HG02973 (cell line): ENCODE measurements around the gene ADGRD2.
"Not testable (repeated sequence)": the region's sequence is repeated elsewhere in the genome, so short reads cannot be mapped to it uniquely, and the experiment has no call there.

Experiments
- ATAC-seq: cut with Tn5 transposase; IDR thresholded peaks from one replicate; pipeline ENCODE4 v1.9.1; 2021; ENCODE audit warnings: moderate library complexity; ENCODE audit not compliant: unreplicated experiment

The ADGRD2 gene, protein sequence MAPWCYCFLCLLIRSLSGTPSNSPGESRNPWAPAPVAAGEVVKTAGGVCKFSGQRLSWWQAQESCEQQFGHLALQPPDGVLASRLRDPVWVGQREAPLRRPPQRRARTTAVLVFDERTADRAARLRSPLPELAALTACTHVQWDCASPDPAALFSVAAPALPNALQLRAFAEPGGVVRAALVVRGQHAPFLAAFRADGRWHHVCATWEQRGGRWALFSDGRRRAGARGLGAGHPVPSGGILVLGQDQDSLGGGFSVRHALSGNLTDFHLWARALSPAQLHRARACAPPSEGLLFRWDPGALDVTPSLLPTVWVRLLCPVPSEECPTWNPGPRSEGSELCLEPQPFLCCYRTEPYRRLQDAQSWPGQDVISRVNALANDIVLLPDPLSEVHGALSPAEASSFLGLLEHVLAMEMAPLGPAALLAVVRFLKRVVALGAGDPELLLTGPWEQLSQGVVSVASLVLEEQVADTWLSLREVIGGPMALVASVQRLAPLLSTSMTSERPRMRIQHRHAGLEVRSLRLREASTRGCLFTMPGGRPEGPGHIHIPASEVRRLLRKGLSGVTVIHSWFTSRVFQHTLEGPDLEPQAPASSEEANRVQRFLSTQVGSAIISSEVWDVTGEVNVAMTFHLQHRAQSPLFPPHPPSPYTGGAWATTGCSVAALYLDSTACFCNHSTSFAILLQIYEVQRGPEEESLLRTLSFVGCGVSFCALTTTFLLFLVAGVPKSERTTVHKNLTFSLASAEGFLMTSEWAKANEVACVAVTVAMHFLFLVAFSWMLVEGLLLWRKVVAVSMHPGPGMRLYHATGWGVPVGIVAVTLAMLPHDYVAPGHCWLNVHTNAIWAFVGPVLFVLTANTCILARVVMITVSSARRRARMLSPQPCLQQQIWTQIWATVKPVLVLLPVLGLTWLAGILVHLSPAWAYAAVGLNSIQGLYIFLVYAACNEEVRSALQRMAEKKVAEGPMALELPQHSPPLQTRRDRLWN

DNA sequence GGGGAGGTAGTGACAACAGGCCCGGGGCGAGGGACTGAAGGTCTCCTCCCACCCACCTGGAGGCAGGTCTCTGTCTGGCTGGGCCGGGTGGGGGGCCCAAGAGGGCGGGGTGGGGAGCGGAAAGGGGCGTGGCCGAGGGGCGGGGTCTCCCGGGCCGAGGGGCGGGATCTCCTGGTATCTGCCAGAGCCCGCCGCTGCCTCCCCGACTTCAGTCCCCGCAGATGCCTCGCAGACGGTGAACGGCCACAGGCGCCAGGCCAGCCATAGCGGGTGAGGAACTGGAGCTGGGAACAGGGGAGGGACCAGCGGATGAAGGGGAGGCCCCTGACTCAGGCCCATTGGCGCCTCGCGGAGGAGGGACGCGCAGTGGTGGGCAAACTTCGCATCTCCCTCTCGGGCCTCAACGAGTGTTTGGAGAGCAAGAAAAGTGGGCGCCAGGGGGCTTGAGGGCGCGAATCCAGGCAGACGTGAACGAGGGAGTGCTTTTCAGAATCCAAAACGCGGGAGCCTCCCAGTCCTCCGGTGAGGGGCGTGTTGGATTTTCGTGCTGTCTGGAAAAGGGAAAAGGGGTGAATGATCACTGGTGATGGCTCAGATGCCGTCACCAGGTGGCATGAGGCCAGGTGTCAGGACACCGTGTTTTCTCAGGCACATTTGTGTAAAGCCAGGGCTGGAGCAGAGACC is at the start of gene ADGRD2:
TSS of gene ADGRD2 (plus strand) at position 211 of the 684 bp plus-strand sequence. CDS start 1,216 bp downstream, outside the sequence.
- ATAC-seq = no peak

DNA sequence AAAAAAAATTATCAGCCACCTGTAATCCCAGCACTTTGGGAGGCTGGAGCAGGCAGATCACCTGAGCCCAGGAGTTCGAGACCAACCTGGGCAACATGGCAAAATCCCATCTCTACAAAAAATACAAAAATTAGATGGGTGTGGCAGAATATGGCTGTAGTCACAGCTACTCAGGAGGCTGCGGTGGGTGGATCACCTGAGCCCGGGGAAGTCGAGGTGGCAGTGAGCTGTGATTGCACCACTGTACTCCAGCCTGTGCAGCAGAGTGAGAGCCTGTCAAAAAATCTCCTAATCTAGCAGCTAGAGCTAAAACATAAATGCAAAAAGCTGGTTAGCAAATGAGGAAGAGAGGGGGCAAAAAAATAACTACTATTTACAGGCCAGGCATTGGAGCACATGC is 47.0 kb upstream of the ADGRD2 start:
- no peak for ATAC-seq

DNA sequence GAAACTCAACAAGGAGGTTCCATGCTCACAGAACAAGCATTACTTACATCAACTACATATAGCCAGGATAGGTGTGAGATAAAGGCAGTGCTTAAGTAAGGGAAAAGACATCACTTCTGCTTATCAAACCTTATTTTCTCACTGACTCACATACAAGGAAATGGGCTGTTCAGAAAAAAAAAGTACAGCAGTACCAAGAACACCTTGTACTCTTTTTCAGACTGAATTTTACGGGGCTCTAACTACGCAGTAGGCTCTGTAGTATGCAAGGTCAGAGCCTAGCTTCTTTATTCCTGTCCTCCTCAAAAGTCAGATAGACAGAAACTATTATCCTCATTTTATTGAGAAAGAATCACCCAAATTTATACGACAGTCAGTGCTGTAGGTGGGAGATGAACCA is 40.8 kb upstream of the ADGRD2 start:
- no peak for ATAC-seq

DNA sequence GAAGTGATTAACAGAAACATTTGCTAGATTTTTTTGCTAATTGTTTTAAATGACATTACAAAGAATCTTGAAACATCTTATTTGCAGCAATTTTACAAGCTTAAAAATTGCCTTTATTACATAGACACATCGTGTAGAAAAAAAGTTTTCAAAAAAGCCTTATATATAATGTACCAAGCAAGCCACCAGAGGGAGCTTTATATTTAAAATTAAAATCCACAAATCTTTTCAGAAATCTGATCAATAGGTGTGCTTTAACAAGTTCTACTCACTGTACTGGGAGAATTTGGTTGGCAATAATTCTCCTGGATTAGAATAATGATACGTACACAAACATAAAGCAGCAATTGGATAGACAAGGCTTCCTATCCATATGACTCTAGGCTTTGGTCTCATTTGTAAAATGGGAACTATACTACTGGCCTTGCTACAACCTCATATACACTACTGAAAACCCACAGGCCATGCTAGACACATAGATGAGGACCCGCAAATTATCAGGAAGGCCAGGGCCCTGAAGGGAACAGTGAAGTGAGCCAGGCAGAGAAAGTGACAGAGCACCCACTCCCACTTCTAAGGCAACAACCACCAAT is 39.8 kb upstream of the ADGRD2 start:
- ATAC-seq = no peak

DNA sequence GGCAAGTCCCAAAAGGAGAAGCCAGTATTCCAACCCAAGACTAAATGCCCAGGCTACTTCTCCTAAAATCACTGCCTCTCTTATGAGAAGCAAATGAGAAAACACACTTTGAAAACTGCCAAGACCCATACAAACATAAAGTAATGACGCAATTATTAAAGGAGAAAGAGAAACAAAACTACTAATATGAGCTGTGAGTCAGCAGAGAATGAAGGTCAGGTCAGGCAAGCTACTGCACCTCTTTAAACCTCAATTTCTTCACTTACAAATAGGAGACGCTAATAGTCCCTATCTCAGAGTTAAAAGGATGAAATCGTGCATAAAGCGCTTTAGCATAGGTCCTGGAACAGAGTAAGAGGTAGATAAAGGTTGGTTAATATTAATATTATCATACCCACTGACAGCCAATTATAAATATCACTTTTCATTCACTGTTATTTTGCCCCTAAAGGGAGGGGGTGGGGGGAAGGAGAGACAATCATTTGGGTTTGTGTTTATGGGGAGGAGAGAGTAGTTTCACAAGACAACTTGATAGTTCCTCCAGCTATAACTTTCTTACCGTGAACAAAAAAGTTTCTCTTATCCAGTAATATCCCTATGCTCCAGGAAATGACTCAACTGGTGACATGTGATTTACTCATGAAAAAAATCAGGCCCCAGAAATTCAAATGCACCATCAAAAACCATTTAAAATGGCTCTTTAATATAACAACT is 38.6 kb upstream of the ADGRD2 start:
- no peak for ATAC-seq

DNA sequence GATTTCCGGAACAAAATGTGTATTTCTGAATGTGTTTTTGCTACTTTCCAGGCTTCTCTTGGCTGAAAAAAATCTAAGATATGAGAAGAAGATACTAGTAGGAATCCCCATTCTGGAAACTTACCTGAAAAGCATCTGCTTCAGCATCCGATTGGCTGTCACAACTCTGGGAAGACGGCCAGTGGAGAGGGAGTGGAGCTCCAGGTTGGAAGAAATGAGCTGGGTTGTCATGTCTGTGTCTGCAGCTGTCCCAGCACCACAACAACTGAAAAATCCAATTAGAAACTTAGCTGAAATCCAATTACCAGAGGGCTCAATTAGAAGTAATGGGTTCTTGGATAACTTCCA is 38.0 kb upstream of the ADGRD2 start:
- no peak for ATAC-seq

DNA sequence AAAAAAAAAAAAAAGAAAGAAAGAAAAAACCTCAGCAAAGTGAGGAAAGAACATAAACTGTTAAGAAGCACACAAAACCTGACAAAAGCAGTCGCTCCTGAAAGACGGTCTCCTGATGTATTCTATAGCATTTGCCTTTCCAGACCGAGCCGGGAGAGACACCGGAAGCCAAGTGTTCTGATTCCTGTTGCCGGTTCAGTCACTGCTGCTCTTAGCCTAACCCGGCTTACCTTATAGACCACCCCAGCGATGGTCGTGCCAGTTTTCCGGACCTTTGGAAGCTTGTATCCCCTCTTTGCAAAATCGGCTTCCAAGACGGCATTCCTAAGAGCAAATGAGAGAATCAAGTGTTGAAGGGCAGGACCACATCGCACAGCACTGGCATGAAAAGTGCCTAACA is 35.6 kb upstream of the ADGRD2 start:
- ATAC-seq = no peak

DNA sequence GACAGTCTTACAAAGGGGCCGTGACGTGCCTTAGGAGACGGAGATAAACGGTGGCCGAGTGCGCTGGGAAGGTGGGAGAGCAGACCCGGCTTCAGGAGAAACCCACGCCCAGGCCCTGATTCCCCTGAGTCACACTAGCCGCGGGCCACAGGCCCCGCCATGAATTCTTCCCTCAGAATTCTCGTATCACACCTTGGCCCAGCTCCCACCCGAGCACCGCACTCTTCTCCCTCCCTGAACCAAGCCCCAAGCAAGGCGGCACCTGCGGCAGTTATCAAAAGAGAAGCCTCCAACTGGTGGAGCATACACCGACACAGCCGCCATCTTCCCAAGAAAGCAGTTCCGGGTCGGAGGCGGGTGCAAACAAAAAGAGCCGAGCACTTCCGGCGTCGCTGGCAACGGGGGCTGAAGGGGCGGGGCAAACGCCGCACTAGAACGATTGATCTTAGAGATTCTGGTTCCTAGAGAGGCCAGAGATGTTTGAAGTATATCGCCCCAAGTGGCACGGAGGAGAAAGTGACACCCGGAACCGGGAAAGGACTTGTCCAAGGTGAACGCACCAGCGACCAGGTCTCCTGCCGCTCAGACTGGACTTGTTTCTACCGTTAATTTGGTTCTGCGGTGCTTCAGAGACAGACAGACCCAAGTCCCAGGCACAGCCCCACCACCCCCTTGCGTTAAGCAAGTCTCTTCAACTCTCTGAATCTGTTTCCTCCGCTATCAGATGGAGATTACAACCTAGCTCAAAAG is 35.0 kb upstream of the ADGRD2 start, which contains the start of gene PSMB7:
TSS of gene PSMB7 (minus strand) at position 341 of the 750 bp plus-strand sequence. CDS start at position 324, 17 bp downstream.
- ATAC-seq = peak; percentile 84

DNA sequence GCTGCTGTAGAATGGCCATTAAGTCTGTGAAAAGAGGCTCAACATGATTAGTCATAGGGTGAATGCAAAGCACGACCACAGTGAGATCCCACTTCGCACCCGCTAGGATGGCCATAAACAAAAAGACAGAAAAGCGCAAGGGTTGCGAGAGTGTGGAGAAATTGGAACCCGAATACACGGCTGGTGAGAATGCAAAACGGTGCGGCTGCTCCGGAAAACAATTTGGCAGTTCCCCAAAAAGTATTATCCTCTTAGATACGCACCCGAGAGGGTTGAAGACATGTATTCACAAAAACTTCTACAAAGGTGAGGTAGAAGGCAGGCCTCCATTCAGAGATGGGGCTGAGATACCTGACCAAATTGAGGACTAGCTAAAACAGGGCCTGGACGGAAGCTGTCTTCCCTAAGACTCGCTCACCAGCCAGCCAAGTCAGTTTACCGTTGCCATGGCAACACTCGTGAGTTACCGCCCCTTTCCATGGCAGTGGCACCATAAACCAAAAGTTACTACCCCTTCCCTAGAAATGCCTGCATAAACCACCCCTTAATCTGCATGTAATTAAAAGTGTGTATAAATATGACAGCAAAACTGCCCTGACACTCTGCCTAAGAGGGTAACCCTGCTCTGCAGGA is 34.3 kb upstream of the ADGRD2 start:
- ATAC-seq = no peak

DNA sequence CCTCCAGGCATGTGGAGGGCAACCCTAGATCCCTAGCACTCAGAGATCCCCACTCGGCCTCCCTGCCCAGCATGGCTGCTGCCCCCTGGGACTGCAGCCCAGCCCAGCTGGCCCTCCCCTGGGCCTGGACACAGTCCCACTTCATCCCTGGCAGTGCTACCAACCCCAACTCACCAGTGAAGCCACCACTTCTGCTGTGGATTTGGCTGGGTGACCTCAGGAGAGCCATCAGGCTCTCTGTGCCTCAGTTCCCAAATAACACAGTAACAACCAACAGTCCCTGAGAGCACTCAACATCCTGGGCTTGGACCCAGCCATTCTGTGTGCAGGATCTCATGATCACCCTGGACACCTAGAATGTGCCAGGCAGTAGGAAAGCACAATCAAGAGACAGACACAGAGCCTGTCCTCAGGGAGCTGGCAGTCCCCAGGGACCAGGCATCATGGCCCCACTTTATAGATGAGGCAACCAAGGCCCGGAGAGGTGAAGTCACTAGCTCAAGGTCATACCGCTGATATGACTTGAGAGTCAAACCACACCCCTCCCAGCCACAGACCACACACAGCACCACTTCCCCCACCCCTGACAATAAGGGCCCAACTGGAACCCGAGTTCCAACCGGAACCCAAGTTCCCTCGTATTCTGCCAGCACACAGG is 30.3 kb upstream of the ADGRD2 start:
- ATAC-seq = no peak

DNA sequence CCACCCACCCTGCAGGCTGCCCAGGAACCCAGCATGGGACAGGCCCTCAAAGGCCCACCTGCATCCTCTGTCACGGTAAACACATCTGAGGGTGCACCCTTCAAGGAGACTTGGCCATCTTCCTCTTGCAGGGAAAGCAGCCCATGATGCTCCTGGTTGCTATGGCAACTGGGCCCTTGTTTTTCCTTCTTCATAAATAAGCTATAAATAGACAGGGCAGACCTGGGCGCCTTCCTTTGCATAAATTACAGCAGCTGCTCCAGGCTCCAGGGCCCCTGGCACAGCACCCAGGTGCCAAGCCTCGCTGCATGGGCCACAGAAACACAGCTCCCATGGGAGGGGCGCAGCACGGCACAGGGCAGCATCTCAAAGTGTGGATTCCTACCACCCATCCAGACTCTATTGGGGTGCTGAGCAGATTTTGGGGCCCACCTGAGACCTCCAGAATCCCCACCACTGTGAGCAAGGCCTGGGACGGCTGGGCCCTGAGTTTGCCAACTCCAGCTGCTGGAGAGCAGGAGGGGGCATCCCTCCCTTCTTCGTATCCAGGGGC is 29.2 kb upstream of the ADGRD2 start:
- ATAC-seq = no peak

DNA sequence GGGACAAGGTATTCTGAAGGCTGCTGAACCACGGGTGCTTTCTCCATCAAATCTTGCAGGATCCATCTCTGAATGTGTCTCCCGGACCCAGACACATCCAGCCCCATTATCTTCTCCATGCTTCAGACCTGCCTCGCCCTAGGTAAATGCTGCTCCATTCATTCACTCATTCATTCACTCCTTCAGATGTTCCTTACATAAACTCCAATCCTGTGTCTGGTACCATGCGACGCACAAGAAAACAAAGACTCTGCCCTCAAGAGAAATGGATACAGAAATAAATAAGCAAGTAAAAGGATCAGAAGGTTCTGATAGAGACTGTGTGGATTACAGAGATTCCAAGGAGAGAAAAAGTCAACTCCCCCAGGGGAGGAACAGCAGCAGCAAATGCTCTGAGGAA is 27.1 kb upstream of the ADGRD2 start:
- ATAC-seq = no peak

DNA sequence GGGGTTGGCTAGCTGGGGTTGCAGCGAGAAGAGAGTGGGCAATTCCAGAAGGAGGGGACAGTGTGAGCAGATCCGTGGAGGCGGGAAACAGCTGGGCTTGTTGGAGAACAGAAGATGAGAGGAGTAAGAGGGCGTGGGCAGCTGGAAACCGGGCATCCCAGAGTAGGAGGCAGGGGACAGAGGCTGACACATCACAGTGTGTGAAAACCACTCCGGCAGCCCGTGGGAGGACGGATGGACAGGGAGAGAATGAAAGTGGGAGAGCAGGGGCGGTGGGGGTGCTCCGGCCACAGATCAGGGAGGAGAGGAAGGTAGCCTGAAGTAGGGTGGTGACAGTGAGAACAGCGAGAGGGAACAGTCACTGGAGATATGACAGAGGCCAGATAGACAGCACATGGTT is 26.7 kb upstream of the ADGRD2 start:
- ATAC-seq = no peak

DNA sequence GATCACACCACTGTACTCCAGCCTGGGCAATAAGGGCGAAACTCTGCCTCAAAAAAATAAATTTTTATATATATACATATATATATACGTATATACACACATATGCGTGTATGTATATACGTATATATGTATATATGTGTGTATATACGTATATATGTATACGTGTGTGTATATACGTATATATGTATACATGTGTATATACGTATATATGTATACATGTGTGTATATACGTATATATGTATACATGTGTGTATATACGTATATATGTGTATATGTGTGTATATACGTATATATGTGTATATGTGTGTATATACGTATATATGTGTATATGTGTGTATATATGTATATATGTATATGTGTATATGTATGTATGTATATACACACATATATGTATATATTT is 24.5 kb upstream of the ADGRD2 start:
- not testable (repeated sequence) for ATAC-seq

DNA sequence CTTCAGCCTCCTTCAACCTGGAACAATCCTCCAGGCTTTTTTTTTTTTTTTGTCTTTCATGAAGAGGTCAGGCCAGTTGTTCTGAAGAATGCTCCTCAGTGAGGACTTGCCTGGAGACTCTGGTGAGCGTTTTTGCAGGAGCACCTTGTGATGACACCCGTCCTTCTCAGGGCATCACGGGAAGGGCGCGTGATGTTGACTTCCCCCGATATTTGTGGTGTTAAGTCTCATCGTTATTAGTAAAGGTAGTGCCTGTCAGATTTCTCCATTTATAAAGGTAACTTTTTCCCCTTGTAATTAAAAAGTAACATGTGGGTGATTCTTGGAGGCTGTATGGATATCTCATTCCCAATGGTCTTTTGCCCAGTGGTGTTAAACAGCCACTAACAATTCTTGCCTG is 23.9 kb upstream of the ADGRD2 start:
- ATAC-seq = no peak

DNA sequence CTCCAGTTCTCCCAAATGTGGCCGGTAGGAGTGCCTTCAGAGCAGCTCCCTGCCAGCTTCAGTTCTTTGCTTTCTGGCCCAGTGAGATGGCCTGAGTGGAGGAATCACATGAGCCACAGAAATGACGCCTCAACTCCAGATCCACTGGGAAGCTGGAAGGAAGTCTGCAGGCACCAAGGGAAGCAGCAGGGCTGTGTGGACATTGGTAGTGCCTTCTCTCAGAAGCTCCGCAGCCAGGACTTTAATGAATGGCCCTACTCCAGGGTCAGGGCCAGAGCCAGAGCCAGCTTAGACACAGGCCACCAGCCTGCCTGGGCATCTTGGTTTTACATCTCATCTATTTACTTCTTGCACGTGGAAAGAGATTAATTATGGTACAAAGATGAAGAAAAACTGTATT is 23.0 kb upstream of the ADGRD2 start:
- no peak for ATAC-seq

DNA sequence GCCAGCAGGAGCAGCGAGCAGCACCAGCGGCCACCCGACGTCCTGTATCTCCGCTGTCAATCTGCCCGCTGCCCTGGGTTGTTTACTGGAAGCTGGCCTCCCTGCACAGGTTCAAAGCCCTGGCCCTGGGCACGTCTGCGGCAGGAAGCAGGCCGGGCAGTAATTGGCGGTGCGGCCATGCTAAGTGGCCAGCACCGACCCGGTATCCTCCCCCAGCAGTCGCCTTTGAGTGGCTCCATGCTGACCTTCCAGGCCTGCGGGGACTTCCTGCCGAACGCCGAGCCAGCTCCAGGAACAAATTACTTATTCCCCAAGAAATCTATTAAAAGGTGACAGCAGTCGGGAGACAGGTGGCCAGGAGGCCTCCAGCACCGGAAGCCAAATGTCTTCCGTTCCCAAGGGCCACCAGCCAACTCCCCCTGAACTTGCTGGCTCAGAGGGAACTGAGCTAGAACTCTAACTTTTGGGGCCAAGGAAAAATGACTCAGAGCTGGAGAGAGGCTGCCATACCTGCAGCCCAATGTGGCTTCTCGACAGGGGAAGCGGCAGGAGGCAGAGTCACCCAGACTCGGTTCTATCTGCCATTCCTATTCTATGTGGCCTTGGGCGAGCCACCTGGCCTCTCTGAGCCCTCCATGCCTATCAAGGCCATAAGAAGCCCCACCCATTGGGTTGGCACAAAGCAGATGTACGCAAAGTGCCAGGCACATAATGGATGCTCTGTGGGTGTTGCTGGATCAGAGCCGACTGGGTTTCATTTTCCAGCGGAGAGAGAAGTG is 21.3 kb upstream of the ADGRD2 start:
- ATAC-seq = no peak

DNA sequence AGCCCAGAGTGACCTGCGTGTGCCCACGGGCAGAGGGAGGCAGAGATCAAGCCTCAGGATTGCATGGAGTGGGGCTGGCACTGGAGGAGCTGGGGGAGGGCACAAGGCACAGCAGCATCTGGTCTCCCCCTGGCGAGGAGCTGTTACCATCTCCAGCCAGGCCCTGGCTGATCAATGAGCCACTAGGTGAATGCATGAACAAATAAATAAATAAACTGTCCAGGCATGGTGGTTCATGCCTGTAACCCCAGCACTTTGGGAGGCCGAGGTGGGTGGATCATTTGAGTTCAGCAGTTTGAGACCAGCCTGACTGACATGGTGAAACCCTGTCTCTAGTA is 20.8 kb upstream of the ADGRD2 start:
- ATAC-seq = no peak
